Panc1 (cell line): ENCODE data around the gene ATP13A1. TPM values are rescaled to one million over a fixed set of nuclear protein-coding genes. Genes with fewer than 3 reads are reported as not detected.

Experiments used
- ATAC-seq: fragments of 200-7000 bp; cut with Tn5 transposase; 2 replicates; pipeline ENCODE4 v1.9.1; 2020; ENCODE audit warnings: mild to moderate bottlenecking, moderate library complexity
- BruUV-seq: library from RNA; stranded (reverse); fragments of 400-500 nt; replicated peaks from 2 replicates; lab custom pipeline; 2021; lab: Mats Ljungman, UMichigan
- CTCF ChIA-PET: fragments of 300-600 bp; sonication (Branson Sonifier 250); formaldehyde crosslinking; loops from one replicate; lab custom pipeline; 2022; ENCODE audit warnings: antibody characterized with exemption; lab: Charles Lee
- POLR2A ChIA-PET: fragments of 300-600 bp; sonication (Branson Sonifier 250); formaldehyde crosslinking; loops from one replicate; lab custom pipeline; 2022; ENCODE audit warnings: antibody characterized with exemption; lab: Charles Lee
- DNase-seq: peaks from one replicate; pipeline ENCODE4 v3.0.0-alpha.2; 2010; ENCODE audit warnings: low read depth, low spot score
- H3K27ac ChIP-seq: 2 replicates; pipeline ENCODE4 v1.5.1; 2011; ENCODE audit warnings: mild to moderate bottlenecking, low read length, inconsistent platforms
- H3K27me3 ChIP-seq: fragments of 200-500 bp; sonication (Bioruptor generic); 2 replicates; pipeline ENCODE4 v1.6.0; 2014; ENCODE audit warnings: low read length, inconsistent platforms; ENCODE audit not compliant: control insufficient read depth, insufficient read depth
- H3K36me3 ChIP-seq: fragments of 200-500 bp; sonication (Bioruptor generic); 2 replicates; pipeline ENCODE4 v1.5.1; 2014; ENCODE audit warnings: inconsistent platforms, mild to moderate bottlenecking, low read length, moderate library complexity; ENCODE audit not compliant: control insufficient read depth, insufficient read depth
- H3K4me1 ChIP-seq: 2 replicates; pipeline ENCODE4 v1.5.1; 2011; ENCODE audit warnings: inconsistent platforms, mild to moderate bottlenecking, low read length, moderate library complexity; ENCODE audit not compliant: control insufficient read depth, insufficient read depth
- H3K4me3 ChIP-seq, 2 experiments: 2 replicates each; pipeline ENCODE4 v1.5.1; 2011 to 2012; ENCODE audit warnings: low read depth in 2 of 2, low read length in 2 of 2, mild to moderate bottlenecking in 2 of 2, inconsistent platforms in 1 of 2, moderate library complexity in 1 of 2
- H3K9me3 ChIP-seq: fragments of 200-500 bp; sonication (Bioruptor generic); 2 replicates; pipeline ENCODE4 v1.5.1; 2014; ENCODE audit warnings: low read depth, mild to moderate bottlenecking, inconsistent platforms, low read length, moderate library complexity; ENCODE audit not compliant: control insufficient read depth, insufficient read depth
- CTCF ChIP-seq: fragments of 450-650 bp; IDR thresholded peaks from 2 replicates; pipeline ENCODE4 v1.5.1; 2017; ENCODE audit warnings: mild to moderate bottlenecking
- POLR2AphosphoS5 ChIP-seq: IDR thresholded peaks from 2 replicates; pipeline ENCODE4 v1.6.1; 2012; ENCODE audit warnings: mild to moderate bottlenecking, low read depth, low read length, moderate library complexity
- REST ChIP-seq, 2 experiments: IDR thresholded peaks; 2 replicates each; pipeline ENCODE4 v1.6.1; 2011 to 2012; ENCODE audit warnings: low read depth in 2 of 2, control low read depth in 1 of 2, low read length in 1 of 2, mild to moderate bottlenecking in 1 of 2, moderate library complexity in 1 of 2; ENCODE audit not compliant: insufficient read depth in 1 of 2
- SIN3A ChIP-seq: IDR thresholded peaks from 2 replicates; pipeline ENCODE4 v1.6.1; 2012; ENCODE audit warnings: low read depth, mild to moderate bottlenecking, low read length, moderate library complexity, borderline replicate concordance; ENCODE audit not compliant: insufficient read depth
- TCF7L2 ChIP-seq: IDR thresholded peaks from 2 replicates; pipeline ENCODE4 v1.6.1; 2011; ENCODE audit warnings: mild to moderate bottlenecking, low read depth, low read length, inconsistent platforms
- in situ Hi-C: cut with HindIII; loops from 2 replicates; pipeline ENCODE4 v1.10.0; 2016; ENCODE audit warnings: low sequenced_read_pairs, low pct_unique_long_range_greater_than_20kb
- intact Hi-C: fragments of 100-400 bp; cut with micrococcal nuclease; formaldehyde crosslinking; loops from one replicate; pipeline ENCODE4 v1.10.0; 2022; ENCODE audit not compliant: unreplicated experiment
- total RNA-seq: library from RNA; stranded (reverse); gene quantifications from one replicate; pipeline ENCODE4 v1.2.1, GENCODE V29; 2021; ENCODE audit not compliant: unreplicated experiment

Gene ATP13A1
- total RNA-seq, 1 experiment from 2014 or later: 62.3 TPM

- H3K27ac ChIP-seq: no peak overlapping the region
- no peaks in the 10 kb centered on the region; the same call in none of the 2 replicates for H3K36me3 ChIP-seq
- TF ChIP-seq SIN3A (no peak), POLR2AphosphoS5 (no peak), TCF7L2 (no peak), REST (IDR thresholded peaks at IDR 0.05; ENCODE audit: insufficient read depth in 1 of 2, low read depth in 2 of 2, low read length in 1 of 2) (no peak), CTCF (no peak)
- DNase-seq (no peak), ATAC-seq (no peak)
- CTCF ChIA-PET: no interaction called here
- no TSS peak for BruUV-seq
- POLR2A ChIA-PET: no interaction called here
- no peak overlapping the region for H3K4me3 ChIP-seq
- H3K4me1 ChIP-seq: no peaks in the 10 kb centered on the region
- in situ Hi-C loops: no loop called here
- no peaks in the 10 kb centered on the region for H3K27me3 ChIP-seq
- H3K9me3 ChIP-seq: no peaks in the 10 kb centered on the region
- intact Hi-C loops: no loop called here
These were observed 8.4 kb downstream of the ATP13A1 start for GRCh38 chr19:19655051-19655594.

- ChIA-PET CTCF (no interaction called here), POLR2A (no interaction called here)
- no peak for TF ChIP-seq CTCF
- TF ChIP-seq SIN3A: no peak
- TF ChIP-seq TCF7L2: no peak
- no peak for TF ChIP-seq REST (IDR thresholded peaks at IDR 0.05; ENCODE audit: insufficient read depth in 1 of 2, low read depth in 2 of 2, low read length in 1 of 2)
- no peak for TF ChIP-seq POLR2AphosphoS5
- no peak for DNase-seq
- Histone ChIP-seq H3K4me1 (no peaks in the 10 kb centered on the region), H3K27ac (no peak overlapping the region), H3K4me3 (no peak overlapping the region), H3K36me3 (no peaks in the 10 kb centered on the region; the same call in none of the 2 replicates), H3K9me3 (no peaks in the 10 kb centered on the region), H3K27me3 (no peaks in the 10 kb centered on the region)
- intact Hi-C loops (no loop called here), in situ Hi-C loops (no loop called here)
- BruUV-seq: no TSS peak
- ATAC-seq: no peak
These were observed 9.0 kb downstream of the ATP13A1 start for GRCh38 chr19:19654441-19654840.
